ENCODE results near the gene CDK19.

Gene CDK19

GRCh38 chr6:110658631-110659211 lies 156.5 kb downstream of the CDK19 start:
- Histone ChIP-seq H3K9ac (ENCODE audit: low read length) (no peak overlapping the region), H3K9me2 (replicated peaks; ENCODE audit: insufficient read depth, low read length) (no peaks in the 10 kb centered on the region), H4K20me1 (ENCODE audit: insufficient read depth, low read length) (no peaks in the 10 kb centered on the region), H3K27me3 (replicated peaks; ENCODE audit: insufficient read depth, low read length) (no peaks in the 10 kb centered on the region), H3F3A (ENCODE audit: insufficient read depth, low read length) (no peaks in the 10 kb centered on the region), H3K27ac (ENCODE audit: low read length) (no peak overlapping the region), H3K4me1 (ENCODE audit: low read length) (no peaks in the 10 kb centered on the region), H3K79me2 (ENCODE audit: low read length) (no peaks in the 10 kb centered on the region), H3K4me2 (ENCODE audit: low read depth, low read length) (no peak overlapping the region), H3K36me3 (replicated peaks; ENCODE audit: insufficient read depth, low read length) (no peaks in the 10 kb centered on the region), H2AFZ (ENCODE audit: low read length) (no peak overlapping the region), H3K4me3 (ENCODE audit: low read length) (no peak overlapping the region), H3K9me3 (replicated peaks; ENCODE audit: insufficient read depth, low read length) (no peaks in the 10 kb centered on the region)
- DNase-seq: no peak
- TF ChIP-seq EZH2phosphoT487 (IDR thresholded peaks at IDR 0.05; ENCODE audit: low read length) (no peak), CTCF (IDR thresholded peaks at IDR 0.05; ENCODE audit: low read length) (no peak), EZH2 (optimal IDR thresholded peaks at IDR 0.05; ENCODE audit: low read depth, low read length) (no peak)

GRCh38 chr6:110656492-110656891 lies 158.8 kb downstream of the CDK19 start:
- Histone ChIP-seq H3K27ac (ENCODE audit: low read length) (no peak overlapping the region), H3K9me2 (replicated peaks; ENCODE audit: insufficient read depth, low read length) (no peaks in the 10 kb centered on the region), H3K4me2 (ENCODE audit: low read depth, low read length) (no peak overlapping the region), H4K20me1 (ENCODE audit: insufficient read depth, low read length) (no peaks in the 10 kb centered on the region), H3K9ac (ENCODE audit: low read length) (no peak overlapping the region), H3K27me3 (replicated peaks; ENCODE audit: insufficient read depth, low read length) (no peaks in the 10 kb centered on the region), H3K79me2 (ENCODE audit: low read length) (no peaks in the 10 kb centered on the region), H3K4me1 (ENCODE audit: low read length) (0 out of 2 replicates have a peak, but pooled peaks cover 4% of the 10 kb centered on the region), H2AFZ (ENCODE audit: low read length) (no peak overlapping the region), H3F3A (ENCODE audit: insufficient read depth, low read length) (no peaks in the 10 kb centered on the region), H3K9me3 (replicated peaks; ENCODE audit: insufficient read depth, low read length) (no peaks in the 10 kb centered on the region), H3K4me3 (ENCODE audit: low read length) (no peak overlapping the region), H3K36me3 (replicated peaks; ENCODE audit: insufficient read depth, low read length) (no peaks in the 10 kb centered on the region)
- DNase-seq: no peak
- no peak for TF ChIP-seq EZH2phosphoT487 (IDR thresholded peaks at IDR 0.05; ENCODE audit: low read length)
- no peak for TF ChIP-seq EZH2 (optimal IDR thresholded peaks at IDR 0.05; ENCODE audit: low read depth, low read length)
- no peak for TF ChIP-seq CTCF (IDR thresholded peaks at IDR 0.05; ENCODE audit: low read length)

- H3K4me2 ChIP-seq (ENCODE audit: low read depth, low read length): no peak overlapping the region
- H2AFZ ChIP-seq (ENCODE audit: low read length): no peak overlapping the region
- no peaks in the 10 kb centered on the region for H4K20me1 ChIP-seq (ENCODE audit: insufficient read depth, low read length)
- no peak for DNase-seq
- H3K9me3 ChIP-seq (replicated peaks; ENCODE audit: insufficient read depth, low read length): no peaks in the 10 kb centered on the region
- no peaks in the 10 kb centered on the region for H3K36me3 ChIP-seq (replicated peaks; ENCODE audit: insufficient read depth, low read length)
- no peaks in the 10 kb centered on the region for H3K9me2 ChIP-seq (replicated peaks; ENCODE audit: insufficient read depth, low read length)
- no peaks in the 10 kb centered on the region for H3K79me2 ChIP-seq (ENCODE audit: low read length)
- no peak overlapping the region for H3K9ac ChIP-seq (ENCODE audit: low read length)
- H3K27me3 ChIP-seq (replicated peaks; ENCODE audit: insufficient read depth, low read length): no peaks in the 10 kb centered on the region
- H3F3A ChIP-seq (ENCODE audit: insufficient read depth, low read length): no peaks in the 10 kb centered on the region
- H3K4me1 ChIP-seq (ENCODE audit: low read length): 0 out of 2 replicates have a peak, but pooled peaks cover 4% of the 10 kb centered on the region
- H3K27ac ChIP-seq (ENCODE audit: low read length): no peak overlapping the region
- TF ChIP-seq CTCF (IDR thresholded peaks at IDR 0.05; ENCODE audit: low read length) (no peak), EZH2phosphoT487 (IDR thresholded peaks at IDR 0.05; ENCODE audit: low read length) (no peak), EZH2 (optimal IDR thresholded peaks at IDR 0.05; ENCODE audit: low read depth, low read length) (no peak)
- no peak overlapping the region for H3K4me3 ChIP-seq (ENCODE audit: low read length)
Measured at GRCh38 chr6:110655821-110656220, 159.4 kb downstream of the CDK19 start.

Measured in MM.1S (cell line).